ENCODE data around the gene E2F6. TPM values are rescaled to one million over a fixed set of nuclear protein-coding genes. Genes with fewer than 3 reads are reported as not detected.

E2F6 gene
- total and polyA plus RNA-seq, 2 of the 13 experiments (the other 11 are each of a cell fraction or from before 2014, with no cell fraction given) = 27.3 to 36.0 TPM

GRCh38 chr2:11505652-11506610 lies 40.0 kb upstream of the E2F6 start (continued):
- peak; percentile 78 for TF ChIP-seq AFF4 (CRISPR knock-in tag; IDR thresholded peaks at IDR 0.05)
- TF ChIP-seq ZNF891 (CRISPR knock-in tag; IDR thresholded peaks at IDR 0.05) = no peak; the same call in 1 of the 2 replicates
- TF ChIP-seq HNF4A (CRISPR knock-in tag; IDR thresholded peaks at IDR 0.05) = peak; percentile 89
- TF ChIP-seq ATF1 (CRISPR knock-in tag; IDR thresholded peaks at IDR 0.05) = peak; percentile 65; the same call in 1 of the 2 replicates
- peak; percentile 95; the same call in 1 of the 2 replicates for TF ChIP-seq STAT6 (CRISPR knock-in tag; IDR thresholded peaks at IDR 0.05; ENCODE audit: borderline replicate concordance)
- peak; percentile 35; the same call in 1 of the 2 replicates for TF ChIP-seq ZNF281 (CRISPR knock-in tag; IDR thresholded peaks at IDR 0.05; ENCODE audit: borderline replicate concordance)
- 0 out of 2 replicates have a peak, but pooled peaks have one; percentile 52 for TF ChIP-seq KLF13 (CRISPR knock-in tag; IDR thresholded peaks at IDR 0.05)
- peak; percentile 83 for TF ChIP-seq HHEX (CRISPR knock-in tag; IDR thresholded peaks at IDR 0.05)
- TF ChIP-seq MYC (CRISPR knock-in tag; IDR thresholded peaks at IDR 0.05; ENCODE audit: borderline replicate concordance) = peak; percentile 95

Data from HepG2 (cell line).